Lower leg skin (tissue), 3 donors: Measurements from ENCODE around the gene EEFSEC.

Experiments
- POLR2A ChIP-seq, 2 donors: fragments of 450-650 bp; IDR thresholded peaks; one replicate each; pipeline ENCODE4 v1.6.1; 2016 to 2017; ENCODE audit warnings: antibody characterized with exemption in 2 of 2, mild to moderate bottlenecking in 1 of 2, moderate library complexity in 1 of 2
- TF ChIP-seq, protein P1 (sequence below), 3 donors: fragments of 450-650 bp; IDR thresholded peaks; one replicate each; pipeline ENCODE4 v1.5.1; 2016; ENCODE audit warnings: antibody characterized with exemption in 3 of 3, mild to moderate bottlenecking in 3 of 3, moderate library complexity in 2 of 3

DNA sequence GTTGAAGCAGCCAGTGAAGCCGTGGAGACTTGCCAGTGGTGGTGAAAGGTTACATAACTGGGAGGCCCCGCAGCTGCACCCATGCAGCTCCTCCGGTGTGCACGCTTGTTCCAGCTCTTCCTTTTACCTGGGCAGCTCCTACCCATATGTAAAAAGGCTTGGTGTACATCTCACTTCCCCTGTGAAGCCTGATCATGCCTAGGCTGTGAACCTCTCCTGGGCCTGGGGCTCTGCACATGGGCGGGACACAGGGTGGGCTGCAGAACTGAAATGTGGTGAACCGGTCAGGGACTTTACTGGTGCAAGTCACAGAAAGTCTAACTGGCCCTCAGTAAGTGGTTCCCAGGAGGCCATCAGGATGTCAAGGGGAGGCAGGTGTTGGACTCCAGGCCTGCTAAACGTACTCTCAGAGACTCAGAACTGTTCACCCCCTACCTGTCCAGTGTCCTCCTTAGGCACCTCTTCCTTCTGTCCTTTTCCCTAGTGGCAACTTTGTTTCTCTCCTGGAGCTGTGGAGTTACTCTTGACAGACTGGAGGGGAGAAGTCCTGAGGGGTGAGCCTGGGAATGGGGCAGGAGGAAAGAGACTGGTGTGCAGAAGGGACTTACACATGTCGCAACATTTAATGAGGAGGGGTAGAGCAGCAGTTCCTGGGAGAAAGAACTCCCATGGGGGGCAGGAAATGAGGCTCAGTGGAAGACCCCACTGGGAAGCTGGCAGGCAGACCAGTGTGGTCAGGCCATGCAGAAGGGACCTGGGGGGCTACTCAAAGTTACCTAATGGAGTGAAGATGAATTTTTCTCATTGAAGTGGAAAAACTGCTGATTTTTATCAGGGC, 148.1 kb downstream of the EEFSEC start:
- TF ChIP-seq, protein P1, sequence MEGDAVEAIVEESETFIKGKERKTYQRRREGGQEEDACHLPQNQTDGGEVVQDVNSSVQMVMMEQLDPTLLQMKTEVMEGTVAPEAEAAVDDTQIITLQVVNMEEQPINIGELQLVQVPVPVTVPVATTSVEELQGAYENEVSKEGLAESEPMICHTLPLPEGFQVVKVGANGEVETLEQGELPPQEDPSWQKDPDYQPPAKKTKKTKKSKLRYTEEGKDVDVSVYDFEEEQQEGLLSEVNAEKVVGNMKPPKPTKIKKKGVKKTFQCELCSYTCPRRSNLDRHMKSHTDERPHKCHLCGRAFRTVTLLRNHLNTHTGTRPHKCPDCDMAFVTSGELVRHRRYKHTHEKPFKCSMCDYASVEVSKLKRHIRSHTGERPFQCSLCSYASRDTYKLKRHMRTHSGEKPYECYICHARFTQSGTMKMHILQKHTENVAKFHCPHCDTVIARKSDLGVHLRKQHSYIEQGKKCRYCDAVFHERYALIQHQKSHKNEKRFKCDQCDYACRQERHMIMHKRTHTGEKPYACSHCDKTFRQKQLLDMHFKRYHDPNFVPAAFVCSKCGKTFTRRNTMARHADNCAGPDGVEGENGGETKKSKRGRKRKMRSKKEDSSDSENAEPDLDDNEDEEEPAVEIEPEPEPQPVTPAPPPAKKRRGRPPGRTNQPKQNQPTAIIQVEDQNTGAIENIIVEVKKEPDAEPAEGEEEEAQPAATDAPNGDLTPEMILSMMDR (IDR thresholded peaks at IDR 0.05), result no peak
- no peak for TF ChIP-seq POLR2A (IDR thresholded peaks at IDR 0.05)
